CD14-positive monocyte (primary cell): ENCODE results near the gene MLLT3. TPM values are rescaled to one million over a fixed set of nuclear protein-coding genes. Genes with fewer than 3 reads are reported as not detected.

ENCODE experiments used
- DNase-seq, 3 donors: peaks; one replicate each; pipeline ENCODE4 v3.0.0-alpha.2; 2011 to 2022
- H2AFZ ChIP-seq: 2 replicates; pipeline ENCODE4 v1.6.0; 2012; ENCODE audit warnings: mild to moderate bottlenecking, low read depth, low read length, inconsistent platforms; ENCODE audit not compliant: insufficient read depth, poor library complexity, severe bottlenecking
- H3K27ac ChIP-seq, 2 donors: 1 replicate in 1 of 2; 2 replicates in 1 of 2; pipeline ENCODE4 v1.5.1; 2012 to 2013; ENCODE audit warnings: low read length in 2 of 2, control low read depth in 1 of 2, inconsistent platforms in 1 of 2, low read depth in 1 of 2, mild to moderate bottlenecking in 1 of 2
- H3K27me3 ChIP-seq, 2 donors: one replicate each; pipeline versions ENCODE4 v1.6.0 to v1.6.1; 2011 to 2013; ENCODE audit warnings: low read length in 2 of 2; ENCODE audit not compliant: control insufficient read depth in 2 of 2, insufficient read depth in 2 of 2
- H3K36me3 ChIP-seq, 2 donors: replicated peaks in 1 of 2; 1 replicate in 1 of 2; 2 replicates in 1 of 2; pipeline versions ENCODE4 v1.5.1 to v1.6.1; 2012 to 2013; ENCODE audit warnings: low read length in 2 of 2, control low read depth in 1 of 2, inconsistent platforms in 1 of 2, mild to moderate bottlenecking in 1 of 2; ENCODE audit not compliant: insufficient read depth in 2 of 2, control insufficient read depth in 1 of 2
- H3K4me1 ChIP-seq, 2 donors: 1 replicate in 1 of 2; 2 replicates in 1 of 2; pipeline versions ENCODE4 v1.5.1 to v1.6.1; 2012 to 2013; ENCODE audit warnings: low read length in 2 of 2, control low read depth in 1 of 2, inconsistent platforms in 1 of 2, mild to moderate bottlenecking in 1 of 2, moderate library complexity in 1 of 2; ENCODE audit not compliant: insufficient read depth in 2 of 2, control insufficient read depth in 1 of 2
- H3K4me2 ChIP-seq: replicated peaks from 2 replicates; pipeline ENCODE3; 2012; ENCODE audit warnings: low read length, moderate library complexity, mild to moderate bottlenecking; ENCODE audit not compliant: poor library complexity, severe bottlenecking; ENCODE audit errors: extremely low read depth
- H3K4me3 ChIP-seq, 3 experiments: fragments of 200-600 bp in 1 of 3; sonication (generic) in 1 of 3; replicated peaks in 1 of 3; 1 replicate in 2 of 3; 2 replicates in 1 of 3; pipeline ENCODE4 v1.5.1; 2011 to 2013; ENCODE audit warnings: low read length in 3 of 3, mild to moderate bottlenecking in 3 of 3, control low read depth in 2 of 3, low read depth in 2 of 3, inconsistent platforms in 1 of 3, moderate library complexity in 1 of 3
- H3K79me2 ChIP-seq: 2 replicates; pipeline ENCODE4 v1.6.0; 2012; ENCODE audit warnings: mild to moderate bottlenecking, control low read depth, inconsistent platforms, low read length, moderate library complexity; ENCODE audit not compliant: insufficient read depth
- H3K9ac ChIP-seq: 2 replicates; pipeline ENCODE4 v1.6.0; 2017; ENCODE audit warnings: low read length, mild to moderate bottlenecking; ENCODE audit not compliant: insufficient read depth, poor library complexity, severe bottlenecking
- H3K9me3 ChIP-seq, 2 donors: replicated peaks in 1 of 2; 1 replicate in 1 of 2; 2 replicates in 1 of 2; pipeline versions ENCODE4 v1.5.1 to v1.6.1; 2012 to 2013; ENCODE audit warnings: low read length in 2 of 2, control low read depth in 1 of 2; ENCODE audit not compliant: control insufficient read depth in 1 of 2, insufficient read depth in 1 of 2
- H4K20me1 ChIP-seq: 2 replicates; pipeline ENCODE4 v1.6.0; 2012; ENCODE audit warnings: mild to moderate bottlenecking, low read length, control low read depth, moderate library complexity; ENCODE audit not compliant: insufficient read depth
- H3K27ac Mint-ChIP-seq, 7 donors: one replicate each; pipeline ENCODE4 v1.8.0; 2020; ENCODE audit warnings: mild to moderate bottlenecking in 7 of 7, mixed read lengths in 7 of 7, moderate library complexity in 6 of 7, inconsistent platforms in 2 of 7
- H3K27me3 Mint-ChIP-seq, 3 donors: one replicate each; pipeline ENCODE4 v1.8.0; 2021 to 2022; ENCODE audit warnings: low read depth in 3 of 3, mild to moderate bottlenecking in 3 of 3, mixed read lengths in 3 of 3, moderate library complexity in 3 of 3, inconsistent platforms in 1 of 3
- H3K36me3 Mint-ChIP-seq, 2 donors: one replicate each; pipeline ENCODE4 v1.8.0; 2020; ENCODE audit warnings: mixed read lengths in 2 of 2, inconsistent platforms in 1 of 2, mild to moderate bottlenecking in 1 of 2
- H3K4me1 Mint-ChIP-seq: one replicate; pipeline ENCODE4 v1.8.0; 2020; ENCODE audit warnings: mild to moderate bottlenecking, mixed read lengths
- H3K4me3 Mint-ChIP-seq, 2 donors: one replicate each; pipeline ENCODE4 v1.8.0; 2020; ENCODE audit warnings: mild to moderate bottlenecking in 2 of 2, mixed read lengths in 2 of 2, moderate library complexity in 1 of 2
- H3K9me3 Mint-ChIP-seq, 7 donors: one replicate each; pipeline ENCODE4 v1.8.0; 2020 to 2022; ENCODE audit warnings: mixed read lengths in 7 of 7, mild to moderate bottlenecking in 6 of 7, moderate library complexity in 6 of 7, inconsistent platforms in 2 of 7
- WGBS: methylation state at CpG from one replicate; pipeline ENCODE4 v1.1.5; 2013; ENCODE audit warnings: missing lambda C conversion rate; ENCODE audit not compliant: insufficient coverage; 5-methylcytosine and 5-hydroxymethylcytosine counted together
- intact Hi-C, 2 donors: fragments of 100-400 bp; cut with micrococcal nuclease; formaldehyde crosslinking; loops; one replicate each; pipeline versions ENCODE4 v1.15.0 to v1.15.1; 2023
- polyA plus RNA-seq, 3 donors: library from polyadenylated mRNA; depleted of rRNA in 1 of 3; unstranded in 2 of 3; stranded (reverse) in 1 of 3; fragments of 300-500 nt in 2 of 3; fragments of >200 nt in 1 of 3; fragmentation: Illumina TruSeq in 2 of 3; gene quantifications; 1 replicate in 2 of 3; 2 replicates in 1 of 3; pipeline ENCODE4 v1.2.3, GENCODE V29; 2012 to 2021
- TF ChIP-seq, protein P1 (sequence below): fragments of 200-600 bp; IDR thresholded peaks from one replicate; pipeline ENCODE4 v1.8.0; 2022; ENCODE audit warnings: antibody characterized with exemption, mild to moderate bottlenecking

The MLLT3 gene
- polyA plus RNA-seq, 3 donors = 0.81 to 2.3 (median 1.5) TPM

DNA sequence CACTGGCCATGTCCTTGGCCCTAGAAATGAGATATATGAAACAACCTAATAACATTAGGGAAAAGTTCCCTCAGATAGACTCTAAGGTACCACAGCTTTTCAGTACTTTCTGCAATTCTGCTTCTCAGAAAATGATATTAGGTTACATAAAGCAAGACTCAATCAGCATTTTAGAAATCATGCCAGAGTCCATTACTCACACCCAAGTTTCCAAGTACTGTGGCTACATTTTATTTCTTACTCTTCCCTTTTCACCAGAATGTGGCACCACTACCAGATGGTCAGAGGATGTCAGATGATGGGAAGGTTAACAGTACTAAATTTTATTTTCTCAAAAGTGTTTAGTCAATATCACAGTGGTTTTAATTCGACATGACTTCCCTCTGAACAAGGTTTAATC, 217.2 kb downstream of the MLLT3 start:
- Histone ChIP-seq H3K9ac (no peak overlapping the region), H2AFZ (no peak overlapping the region), H3K27ac (no peak overlapping the region), H3K4me3 (no peak overlapping the region), H3K9me3 (no peaks in the 10 kb centered on the region), H3K4me2 (no peak overlapping the region), H3K36me3 (no peaks in the 10 kb centered on the region), H4K20me1 (no peaks in the 10 kb centered on the region), H3K4me1 (peaks cover 5 to 7% of the 10 kb centered on the region in 2 donors), H3K79me2 (no peaks in the 10 kb centered on the region), H3K27me3 (no peaks in the 10 kb centered on the region)
- Mint-ChIP-seq H3K27me3 (peaks cover 0 to 1% (median 0%) of the 10 kb centered on the region in 3 donors), H3K4me1 (peaks cover 7% of the 10 kb centered on the region), H3K4me3 (no peak overlapping the region), H3K36me3 (peaks cover 0 to under 1% of the 10 kb centered on the region in 2 donors), H3K27ac (no peak overlapping the region), H3K9me3 (no peaks in the 10 kb centered on the region)
- intact Hi-C loops = no loop called here
- no CpG with 5 or more reads among the region's 1 CpG for WGBS
- no peak for DNase-seq
- TF ChIP-seq, protein P1, sequence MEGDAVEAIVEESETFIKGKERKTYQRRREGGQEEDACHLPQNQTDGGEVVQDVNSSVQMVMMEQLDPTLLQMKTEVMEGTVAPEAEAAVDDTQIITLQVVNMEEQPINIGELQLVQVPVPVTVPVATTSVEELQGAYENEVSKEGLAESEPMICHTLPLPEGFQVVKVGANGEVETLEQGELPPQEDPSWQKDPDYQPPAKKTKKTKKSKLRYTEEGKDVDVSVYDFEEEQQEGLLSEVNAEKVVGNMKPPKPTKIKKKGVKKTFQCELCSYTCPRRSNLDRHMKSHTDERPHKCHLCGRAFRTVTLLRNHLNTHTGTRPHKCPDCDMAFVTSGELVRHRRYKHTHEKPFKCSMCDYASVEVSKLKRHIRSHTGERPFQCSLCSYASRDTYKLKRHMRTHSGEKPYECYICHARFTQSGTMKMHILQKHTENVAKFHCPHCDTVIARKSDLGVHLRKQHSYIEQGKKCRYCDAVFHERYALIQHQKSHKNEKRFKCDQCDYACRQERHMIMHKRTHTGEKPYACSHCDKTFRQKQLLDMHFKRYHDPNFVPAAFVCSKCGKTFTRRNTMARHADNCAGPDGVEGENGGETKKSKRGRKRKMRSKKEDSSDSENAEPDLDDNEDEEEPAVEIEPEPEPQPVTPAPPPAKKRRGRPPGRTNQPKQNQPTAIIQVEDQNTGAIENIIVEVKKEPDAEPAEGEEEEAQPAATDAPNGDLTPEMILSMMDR = no peak

DNA sequence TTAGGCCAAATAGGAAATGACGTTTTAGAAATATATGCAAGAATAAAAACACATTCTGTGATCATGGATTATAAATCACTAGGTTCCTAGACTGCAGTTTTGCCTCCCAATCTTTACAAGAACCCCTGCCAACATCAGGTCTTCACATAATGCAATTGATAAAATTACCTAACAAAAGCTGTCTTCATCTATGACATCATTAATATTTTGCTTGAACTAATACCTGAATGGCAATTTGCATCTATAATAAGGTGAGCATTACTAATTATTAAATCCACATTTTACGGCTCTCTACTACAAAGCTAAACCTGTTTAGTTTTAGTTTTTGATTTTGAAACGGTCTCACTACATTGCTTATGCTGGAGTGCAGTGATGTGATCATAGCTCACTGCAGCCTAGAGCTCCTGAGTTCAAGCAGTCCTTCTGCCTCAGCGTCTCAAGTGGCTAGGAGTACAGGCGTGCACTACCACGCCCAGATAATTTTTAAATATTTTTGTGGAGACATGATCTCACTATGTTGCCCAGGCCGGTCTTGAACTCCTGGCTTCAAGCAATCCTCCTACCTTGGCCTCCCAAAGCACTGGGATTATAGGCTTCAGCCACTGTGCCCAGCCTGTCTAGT, 218.0 kb downstream of the MLLT3 start:
- H3K4me2 ChIP-seq = no peak overlapping the region
- no peak overlapping the region for H3K27ac ChIP-seq
- Mint-ChIP-seq H3K36me3 (peaks cover 0 to 2% of the 10 kb centered on the region in 2 donors), H3K4me3 (no peak overlapping the region), H3K27ac (no peak overlapping the region), H3K27me3 (peaks cover 0 to 1% (median 0%) of the 10 kb centered on the region in 3 donors), H3K9me3 (no peaks in the 10 kb centered on the region), H3K4me1 (peaks cover 7% of the 10 kb centered on the region)
- no peak for DNase-seq
- no peak overlapping the region for H3K4me3 ChIP-seq
- H2AFZ ChIP-seq = no peak overlapping the region
- intact Hi-C loops = no loop called here
- no peaks in the 10 kb centered on the region for H3K36me3 ChIP-seq
- no peak overlapping the region for H3K9ac ChIP-seq
- H3K9me3 ChIP-seq = no peaks in the 10 kb centered on the region
- WGBS = 100% methylated on average over 4 of the region's 7 CpGs
- peaks cover 5 to 7% of the 10 kb centered on the region in 2 donors for H3K4me1 ChIP-seq
- no peaks in the 10 kb centered on the region for H4K20me1 ChIP-seq
- TF ChIP-seq, protein P1 = no peak
- H3K27me3 ChIP-seq = no peaks in the 10 kb centered on the region
- no peaks in the 10 kb centered on the region for H3K79me2 ChIP-seq
